Measurements from ENCODE around the gene CFAP119. TPM values are rescaled to one million over a fixed set of nuclear protein-coding genes. Genes with fewer than 3 reads are reported as not detected.

The CFAP119 gene
- polyA plus RNA-seq, 3 donors: 1.5 to 3.8 (median 1.6) TPM

DNA sequence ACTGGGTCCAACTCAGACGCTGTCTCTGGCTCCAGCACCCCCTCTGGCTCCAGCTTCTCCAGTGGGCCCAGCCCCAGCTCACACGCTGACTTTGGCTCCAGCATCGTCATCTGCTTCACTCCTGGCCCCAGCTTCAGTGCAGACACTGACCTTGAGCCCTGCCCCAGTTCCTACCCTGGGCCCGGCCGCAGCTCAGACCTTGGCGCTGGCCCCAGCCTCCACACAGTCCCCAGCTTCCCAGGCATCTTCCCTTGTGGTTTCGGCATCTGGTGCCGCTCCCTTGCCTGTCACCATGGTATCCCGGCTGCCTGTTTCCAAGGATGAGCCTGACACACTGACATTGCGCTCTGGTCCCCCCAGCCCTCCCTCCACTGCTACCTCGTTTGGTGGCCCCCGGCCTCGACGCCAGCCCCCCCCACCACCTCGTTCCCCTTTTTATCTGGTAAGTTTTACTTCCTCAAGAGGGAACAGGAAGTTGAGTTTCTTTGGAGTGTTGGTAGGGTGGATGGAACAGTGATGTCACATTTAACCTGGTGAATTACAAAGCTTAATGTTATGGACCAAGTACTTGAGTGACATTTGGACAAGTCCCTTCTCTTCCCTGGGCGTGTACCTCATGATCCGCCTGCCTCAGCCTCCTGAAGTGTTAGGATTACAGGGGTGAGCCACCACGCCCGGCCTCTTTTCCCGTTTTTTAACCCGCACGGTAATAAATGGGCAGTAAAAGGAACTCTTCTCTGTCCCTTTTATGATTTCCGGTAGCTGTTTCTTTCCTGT, 37.0 kb downstream of the CFAP119 start:
- 61 to 70% (median 67%) methylated on average over 23 of the region's 23 CpGs for WGBS, 3 donors
- no peak overlapping the region for H3K27ac ChIP-seq (ENCODE audit: low read depth, low read length)

DNA sequence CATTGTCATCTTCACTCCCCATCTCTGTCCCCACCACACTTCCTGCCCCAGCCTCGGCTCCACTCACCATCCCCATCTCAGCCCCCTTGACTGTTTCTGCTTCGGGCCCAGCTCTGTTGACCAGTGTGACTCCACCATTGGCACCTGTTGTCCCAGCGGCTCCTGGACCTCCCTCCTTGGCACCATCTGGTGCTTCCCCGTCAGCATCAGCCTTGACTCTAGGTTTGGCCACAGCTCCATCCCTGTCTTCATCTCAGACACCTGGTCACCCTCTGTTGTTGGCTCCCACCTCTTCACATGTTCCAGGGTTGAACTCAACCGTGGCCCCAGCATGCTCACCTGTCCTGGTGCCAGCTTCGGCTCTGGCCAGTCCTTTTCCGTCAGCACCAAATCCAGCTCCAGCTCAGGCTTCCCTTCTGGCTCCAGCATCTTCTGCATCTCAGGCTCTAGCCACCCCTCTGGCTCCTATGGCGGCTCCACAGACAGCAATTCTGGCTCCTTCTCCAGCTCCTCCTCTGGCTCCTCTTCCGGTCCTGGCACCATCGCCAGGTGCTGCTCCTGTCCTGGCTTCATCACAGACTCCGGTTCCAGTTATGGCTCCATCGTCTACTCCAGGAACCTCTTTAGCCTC, 38.0 kb downstream of the CFAP119 start:
- WGBS, 3 donors: 87 to 95% (median 93%) methylated on average over 12 of the region's 12 CpGs
- H3K27ac ChIP-seq (ENCODE audit: low read depth, low read length): no peak overlapping the region

DNA sequence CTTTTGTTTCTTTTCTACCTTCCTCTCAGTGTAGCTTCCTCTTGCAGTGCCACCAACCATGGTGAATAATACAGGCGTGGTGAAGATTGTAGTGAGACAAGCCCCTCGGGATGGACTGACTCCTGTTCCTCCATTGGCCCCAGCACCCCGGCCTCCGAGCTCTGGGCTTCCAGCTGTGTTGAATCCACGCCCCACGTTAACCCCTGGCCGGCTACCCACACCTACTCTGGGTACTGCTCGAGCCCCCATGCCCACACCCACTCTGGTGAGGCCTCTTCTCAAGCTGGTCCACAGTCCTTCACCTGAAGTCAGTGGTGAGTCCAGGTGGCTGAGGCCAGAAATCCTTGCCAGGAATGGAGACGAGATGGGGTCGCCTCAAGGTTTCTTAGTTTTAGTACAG, 38.9 kb downstream of the CFAP119 start:
- WGBS, 3 donors: 85 to 89% (median 86%) methylated on average over 10 of the region's 10 CpGs
- no peak overlapping the region for H3K27ac ChIP-seq (ENCODE audit: low read depth, low read length)

DNA sequence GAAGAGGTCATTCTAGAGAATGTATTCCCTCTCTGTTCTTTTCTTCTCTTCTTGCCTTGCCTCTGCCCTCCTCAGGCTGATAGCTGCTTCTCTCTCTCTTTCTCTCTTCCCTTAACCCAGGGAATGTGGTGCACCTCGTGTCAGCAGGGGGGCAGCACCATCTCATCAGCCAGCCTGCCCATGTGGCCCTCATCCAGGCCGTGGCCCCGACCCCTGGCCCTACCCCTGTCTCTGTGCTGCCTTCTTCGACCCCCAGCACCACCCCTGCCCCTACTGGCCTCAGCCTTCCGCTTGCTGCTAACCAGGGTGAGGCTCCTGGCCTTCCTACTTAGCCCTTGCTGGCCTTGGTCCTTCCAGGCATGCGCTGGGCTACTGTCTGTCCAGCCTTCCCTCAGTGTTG, 39.4 kb downstream of the CFAP119 start:
- no peak overlapping the region for H3K27ac ChIP-seq (ENCODE audit: low read depth, low read length)
- WGBS, 3 donors: 60 to 77% (median 69%) methylated on average over 6 of the region's 6 CpGs

DNA sequence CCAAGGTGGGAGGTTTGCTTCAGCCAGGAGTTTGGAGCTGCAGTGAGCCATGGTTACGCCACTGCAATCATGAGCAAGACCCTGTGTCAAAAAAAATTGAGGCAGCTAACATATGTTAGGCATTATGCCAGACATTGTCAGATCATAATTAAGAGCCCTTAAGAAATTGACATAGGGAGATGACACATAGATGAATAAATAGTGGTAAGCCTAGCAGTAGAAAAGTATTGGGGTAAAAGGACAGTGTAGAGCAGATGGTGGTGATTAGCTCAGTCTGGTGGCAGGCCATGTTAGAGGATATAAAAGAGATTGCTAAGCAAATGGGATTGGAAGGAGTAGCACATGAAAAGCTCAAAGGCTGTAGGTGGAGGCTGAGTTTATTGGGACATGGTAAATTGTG, 40.3 kb downstream of the CFAP119 start:
- WGBS, 3 donors: 86 to 100% (median 98%) methylated on average over 1 of the region's 1 CpG
- H3K27ac ChIP-seq (ENCODE audit: low read depth, low read length): no peak overlapping the region

DNA sequence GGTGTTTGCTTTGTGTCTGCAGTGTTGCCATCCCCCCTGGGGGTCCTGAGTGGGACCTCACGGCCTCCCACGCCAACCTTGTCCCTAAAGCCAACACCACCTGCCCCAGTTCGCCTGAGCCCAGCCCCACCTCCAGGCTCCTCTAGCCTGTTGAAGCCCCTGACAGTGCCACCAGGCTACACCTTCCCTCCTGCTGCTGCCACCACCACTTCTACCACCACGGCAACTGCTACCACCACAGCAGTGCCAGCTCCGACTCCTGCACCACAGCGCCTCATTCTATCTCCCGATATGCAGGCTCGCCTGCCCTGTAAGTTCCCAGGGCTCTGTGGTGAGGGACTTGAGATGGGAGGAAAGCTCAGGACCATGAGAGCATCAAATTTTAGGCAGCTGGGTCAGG, 40.7 kb downstream of the CFAP119 start:
- 94 to 99% (median 96%) methylated on average over 8 of the region's 8 CpGs for WGBS, 3 donors
- H3K27ac ChIP-seq (ENCODE audit: low read depth, low read length): no peak overlapping the region

DNA sequence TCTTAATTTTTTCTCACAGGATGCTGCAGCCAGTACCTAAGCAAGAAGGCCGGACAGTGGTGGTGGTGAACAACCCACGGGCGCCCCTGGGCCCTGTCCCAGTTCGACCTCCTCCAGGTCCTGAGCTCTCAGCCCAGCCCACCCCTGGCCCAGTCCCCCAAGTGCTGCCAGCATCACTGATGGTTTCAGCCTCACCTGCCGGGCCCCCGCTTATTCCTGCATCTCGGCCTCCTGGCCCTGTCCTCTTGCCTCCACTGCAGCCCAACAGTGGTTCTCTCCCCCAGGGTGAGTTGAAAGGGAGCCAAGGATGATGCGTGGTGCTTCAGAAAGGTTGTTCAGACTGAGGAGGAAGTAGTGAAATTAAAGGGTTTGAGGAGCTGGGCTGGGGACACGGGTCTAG, 41.2 kb downstream of the CFAP119 start:
- H3K27ac ChIP-seq (ENCODE audit: low read depth, low read length): no peak overlapping the region
- WGBS, 3 donors: 81 to 82% (median 82%) methylated on average over 9 of the region's 9 CpGs

DNA sequence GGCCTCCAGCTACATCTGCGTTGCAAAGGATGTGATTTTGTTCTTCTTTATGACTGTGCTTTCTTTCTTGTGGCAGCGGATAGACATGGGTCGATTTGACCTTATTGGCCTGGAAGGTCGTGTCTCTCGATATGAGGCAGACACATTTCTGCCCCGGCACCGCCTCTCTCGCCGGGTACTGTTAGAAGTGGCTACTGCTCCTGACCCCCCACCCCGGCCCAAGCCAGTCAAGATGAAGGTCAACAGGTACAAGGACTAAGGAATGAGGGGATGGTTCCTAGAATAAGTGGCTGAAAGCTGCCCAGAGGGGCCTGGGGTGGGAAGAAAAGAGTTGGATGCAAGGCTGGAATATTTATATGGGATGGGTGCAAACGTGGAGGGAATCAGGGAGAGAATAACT, 41.8 kb downstream of the CFAP119 start:
- 90 to 92% (median 92%) methylated on average over 11 of the region's 11 CpGs for WGBS, 3 donors
- no peak overlapping the region for H3K27ac ChIP-seq (ENCODE audit: low read depth, low read length)

DNA sequence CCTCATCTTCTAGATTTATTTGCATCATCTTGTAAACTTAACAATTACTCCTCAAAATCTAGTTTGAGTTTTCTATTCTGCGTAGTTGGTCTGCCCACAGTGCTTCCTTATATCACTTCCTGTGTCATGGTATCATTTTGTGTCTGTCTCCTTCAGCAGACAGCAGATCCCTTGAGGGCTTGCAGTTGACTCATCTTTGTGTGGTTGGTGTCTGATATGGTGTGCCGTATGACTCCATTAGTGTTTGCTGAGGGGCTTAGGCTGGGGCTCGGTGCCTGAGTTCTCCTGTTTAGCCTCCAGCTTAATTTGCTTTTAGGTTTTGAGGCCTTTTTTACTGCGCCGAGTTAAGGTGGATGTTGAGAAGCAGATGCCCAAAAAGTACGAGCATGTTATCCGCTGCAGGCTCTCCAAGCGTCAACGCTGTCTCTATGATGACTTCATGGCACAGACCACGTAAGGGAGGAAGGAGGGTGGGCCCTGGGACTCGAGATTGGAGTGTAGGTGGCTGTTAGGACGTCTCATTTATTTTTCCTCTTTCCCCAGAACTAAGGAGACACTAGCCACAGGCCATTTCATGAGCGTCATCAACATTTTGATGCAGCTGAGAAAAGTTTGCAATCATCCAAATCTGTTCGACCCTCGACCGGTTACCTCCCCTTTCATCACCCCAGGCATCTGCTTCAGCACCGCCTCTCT, 46.0 kb downstream of the CFAP119 start:
- H3K27ac ChIP-seq (ENCODE audit: low read depth, low read length): no peak overlapping the region
- WGBS, 3 donors: 80 to 85% (median 81%) methylated on average over 17 of the region's 17 CpGs

DNA sequence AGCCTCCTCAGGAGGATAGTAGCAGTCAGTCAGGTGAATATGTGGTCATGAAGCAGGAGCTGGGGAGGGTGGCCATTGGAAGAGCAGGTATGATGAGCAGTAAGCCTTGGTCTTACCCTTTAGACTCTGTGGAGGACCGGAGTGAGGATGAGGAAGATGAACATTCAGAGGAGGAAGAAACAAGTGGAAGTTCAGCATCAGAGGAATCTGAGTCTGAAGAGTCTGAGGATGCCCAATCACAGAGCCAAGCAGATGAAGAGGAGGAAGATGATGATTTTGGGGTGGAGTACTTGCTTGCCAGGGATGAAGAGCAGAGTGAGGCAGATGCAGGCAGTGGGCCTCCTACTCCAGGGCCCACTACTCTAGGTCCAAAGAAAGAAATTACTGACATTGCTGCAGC, 50.1 kb downstream of the CFAP119 start:
- 92 to 100% (median 100%) methylated on average over 1 of the region's 1 CpG for WGBS, 3 donors
- H3K27ac ChIP-seq (ENCODE audit: low read depth, low read length): no peak overlapping the region

DNA sequence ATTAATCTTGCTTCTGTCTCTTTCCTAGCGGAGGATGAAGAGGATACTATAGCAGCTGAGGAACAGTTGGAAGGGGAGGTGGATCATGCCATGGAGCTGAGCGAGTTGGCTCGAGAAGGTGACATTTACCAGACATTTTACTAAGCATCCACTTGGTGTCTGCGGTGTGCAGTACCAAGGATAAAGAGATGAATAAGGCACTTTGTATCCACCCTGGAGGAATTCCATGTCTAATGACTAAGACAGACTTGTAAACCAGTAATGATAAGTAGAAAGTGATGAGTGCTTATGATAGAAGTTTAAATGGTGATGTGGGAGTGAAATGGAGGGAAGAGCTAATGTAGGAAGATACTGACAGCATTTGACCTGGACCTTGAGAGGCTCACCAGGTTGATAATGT, 50.9 kb downstream of the CFAP119 start:
- 94 to 96% (median 94%) methylated on average over 4 of the region's 4 CpGs for WGBS, 3 donors
- H3K27ac ChIP-seq (ENCODE audit: low read depth, low read length): no peak overlapping the region

Other genes with a start within 250 kb of the CFAP119 start
- gene ZNF768, start 235.5 kb downstream of the CFAP119 start, polyA plus RNA-seq: 10 to 100 TPM; 17.8 to 33.9 (median 22.3) TPM
- 1 to 10 TPM; 3.8 to 6.1 (median 5.3) TPM for gene ZNF747, start 227.2 kb downstream of the CFAP119 start, polyA plus RNA-seq
- 1 to 10 TPM; 3.0 to 4.8 (median 3.8) TPM for gene ZNF764, start 203.7 kb downstream of the CFAP119 start, polyA plus RNA-seq
- gene ZNF688, start 190.3 kb downstream of the CFAP119 start, polyA plus RNA-seq: 10 to 100 TPM in 1 of 3 donors, 1 to 10 TPM in 2; 8.7 to 21.9 (median 9.7) TPM
- 1 to 10 TPM; 3.8 to 5.7 (median 4.4) TPM for gene ZNF785, start 176.4 kb downstream of the CFAP119 start, polyA plus RNA-seq
- gene ZNF689, start 151.7 kb downstream of the CFAP119 start, polyA plus RNA-seq: 1 to 10 TPM; 3.7 to 4.2 (median 4.2) TPM
- gene PRR14, start 111.1 kb downstream of the CFAP119 start, polyA plus RNA-seq: 10 to 100 TPM; 27.8 to 54.7 (median 30.6) TPM
- 10 to 100 TPM; 17.0 to 32.2 (median 32.1) TPM for gene FBRS, start 103.6 kb downstream of the CFAP119 start, polyA plus RNA-seq
- gene SRCAP, start 62.9 kb downstream of the CFAP119 start, polyA plus RNA-seq: 10 to 100 TPM in 2 of 3 donors, 1 to 10 TPM in 1; 7.3 to 16.8 (median 16.5) TPM
- 10 to 100 TPM; 11.8 to 22.0 (median 15.2) TPM for gene PHKG2, start 13.6 kb downstream of the CFAP119 start, polyA plus RNA-seq
- gene RNF40, start 260 bp upstream of the CFAP119 start, polyA plus RNA-seq: 10 to 100 TPM; 26.3 to 65.7 (median 39.7) TPM
- 1 to 10 TPM; 3.4 to 6.2 (median 5.6) TPM for gene ZNF629, start 25.1 kb upstream of the CFAP119 start, polyA plus RNA-seq
- 10 to 100 TPM; 11.8 to 52.1 (median 22.0) TPM for gene BCL7C, start 132.0 kb upstream of the CFAP119 start, polyA plus RNA-seq
- 1 to 10 TPM; 1.9 to 9.2 (median 5.8) TPM for gene CTF1, start 134.6 kb upstream of the CFAP119 start, polyA plus RNA-seq
- 1 to 10 TPM; 3.6 to 9.1 (median 5.3) TPM for gene FBXL19, start 161.5 kb upstream of the CFAP119 start, polyA plus RNA-seq
- 10 to 100 TPM; 11.3 to 16.3 (median 14.6) TPM for gene ORAI3, start 187.0 kb upstream of the CFAP119 start, polyA plus RNA-seq
- 10 to 100 TPM in 2 of 3 donors, 1 to 10 TPM in 1; 5.1 to 13.0 (median 10.8) TPM for gene SETD1A, start 195.7 kb upstream of the CFAP119 start, polyA plus RNA-seq
- gene HSD3B7, start 223.1 kb upstream of the CFAP119 start, polyA plus RNA-seq: 10 to 100 TPM; 23.3 to 31.2 (median 26.8) TPM
- under 1 TPM; 0.11 to 0.98 (median 0.18) TPM for gene STX1B, start 248.6 kb upstream of the CFAP119 start, polyA plus RNA-seq